HG03175 (cell line): Measurements from ENCODE around the gene HOXA6.

Source experiments
- ATAC-seq: cut with Tn5 transposase; IDR thresholded peaks from one replicate; pipeline ENCODE4 v1.9.1; 2021; ENCODE audit warnings: mild to moderate bottlenecking, moderate library complexity; ENCODE audit not compliant: unreplicated experiment

Gene HOXA6

GRCh38 chr7:27147199-27148030, at the start of gene HOXA6:
HOXA6 (minus strand) TSS chr7:27147774; CDS start chr7:27147749, 25 bp downstream.
- ATAC-seq, result no peak

- no peak for ATAC-seq
These were observed 48.8 kb upstream of the HOXA6 start for GRCh38 chr7:27196287-27196767.

GRCh38 chr7:27194686-27195379, 47.3 kb upstream of the HOXA6 start:
- no peak for ATAC-seq

- no peak for ATAC-seq
These were observed 46.4 kb upstream of the HOXA6 start for GRCh38 chr7:27194002-27194352.

- ATAC-seq, result no peak
These were observed 45.9 kb upstream of the HOXA6 start for GRCh38 chr7:27193335-27194001.

- no peak for ATAC-seq
These were observed 45.2 kb upstream of the HOXA6 start for GRCh38 chr7:27192546-27193334.

GRCh38 chr7:27191833-27192545, 44.4 kb upstream of the HOXA6 start:
- ATAC-seq, result no peak

GRCh38 chr7:27191161-27191731, 43.7 kb upstream of the HOXA6 start:
- ATAC-seq, result no peak

GRCh38 chr7:27189997-27190748, 42.6 kb upstream of the HOXA6 start:
- no peak for ATAC-seq

GRCh38 chr7:27189295-27189996, 41.9 kb upstream of the HOXA6 start:
- no peak for ATAC-seq

GRCh38 chr7:27188386-27189294, 41.1 kb upstream of the HOXA6 start:
- no peak for ATAC-seq

- ATAC-seq, result no peak
These were observed 40.2 kb upstream of the HOXA6 start for GRCh38 chr7:27187475-27188385.

GRCh38 chr7:27186668-27187474, 39.3 kb upstream of the HOXA6 start:
- ATAC-seq, result no peak

- ATAC-seq, result no peak
These were observed 38.5 kb upstream of the HOXA6 start for GRCh38 chr7:27185854-27186667.
